Stimulated activated CD8-positive, alpha-beta memory T cell treated with anti-CD3 and anti-CD28 coated beads, Interleukin-15, amount 100 ng/mL, for 48 hours (primary cell): ENCODE measurements around the gene NTM.

Experiments used
- DNase-seq, 2 donors: peaks; one replicate each; pipeline ENCODE4 v3.0.0-alpha.2; 2020; ENCODE audit warnings: low read depth in 2 of 2

Gene NTM

GRCh38 chr11:131957875-131958274 is 587.5 kb downstream of the NTM start:
- no peak for DNase-seq

GRCh38 chr11:131962818-131963217 is 592.4 kb downstream of the NTM start:
- DNase-seq: no peak

GRCh38 chr11:131964698-131965483 is 594.5 kb downstream of the NTM start:
- DNase-seq: no peak

- no peak for DNase-seq
Measured at GRCh38 chr11:131965504-131965903, 595.1 kb downstream of the NTM start.

GRCh38 chr11:131966667-131967066 is 596.3 kb downstream of the NTM start:
- no peak for DNase-seq

GRCh38 chr11:131969261-131969660 is 598.8 kb downstream of the NTM start:
- DNase-seq: no peak

- no peak for DNase-seq
Measured at GRCh38 chr11:131973061-131973460, 602.6 kb downstream of the NTM start.

GRCh38 chr11:131975619-131976018 is 605.2 kb downstream of the NTM start:
- no peak for DNase-seq

GRCh38 chr11:131976021-131976420 is 605.6 kb downstream of the NTM start:
- no peak for DNase-seq

- DNase-seq: no peak
Measured at GRCh38 chr11:131977231-131977630, 606.8 kb downstream of the NTM start.

GRCh38 chr11:131977854-131978253 is 607.4 kb downstream of the NTM start:
- no peak for DNase-seq

- no peak for DNase-seq
Measured at GRCh38 chr11:131978351-131978750, 607.9 kb downstream of the NTM start.

- no peak for DNase-seq
Measured at GRCh38 chr11:131979364-131979763, 608.9 kb downstream of the NTM start.

GRCh38 chr11:131980199-131980598 is 609.8 kb downstream of the NTM start:
- DNase-seq: no peak

GRCh38 chr11:131980888-131981668 is 610.7 kb downstream of the NTM start:
- DNase-seq: no peak

GRCh38 chr11:131982154-131982553 is 611.7 kb downstream of the NTM start:
- no peak for DNase-seq

- DNase-seq: no peak
Measured at GRCh38 chr11:131985846-131986301, 615.5 kb downstream of the NTM start.

- no peak for DNase-seq
Measured at GRCh38 chr11:131987703-131988102, 617.3 kb downstream of the NTM start.

- no peak for DNase-seq
Measured at GRCh38 chr11:131991606-131992005, 621.2 kb downstream of the NTM start.

- no peak for DNase-seq
Measured at GRCh38 chr11:131993246-131993645, 622.8 kb downstream of the NTM start.

- no peak for DNase-seq
Measured at GRCh38 chr11:131998020-131998419, 627.6 kb downstream of the NTM start.

- no peak for DNase-seq
Measured at GRCh38 chr11:131999084-131999483, 628.7 kb downstream of the NTM start.

- DNase-seq: no peak
Measured at GRCh38 chr11:131999955-132000354, 629.5 kb downstream of the NTM start.
